PC-3 (cell line): ENCODE measurements around the gene CHST11. TPM values are rescaled to one million over a fixed set of nuclear protein-coding genes. Genes with fewer than 3 reads are reported as not detected.

Experiments used
- ATAC-seq: fragments of 200-7000 bp; cut with Tn5 transposase; 2 replicates; pipeline ENCODE4 v1.9.1; 2020; ENCODE audit warnings: mild to moderate bottlenecking, moderate library complexity
- BruUV-seq: library from RNA; stranded (reverse); fragments of 400-500 nt; replicated peaks from 2 replicates; lab custom pipeline; 2021; lab: Mats Ljungman, UMichigan
- CTCF ChIA-PET: fragments of 300-600 bp; sonication (Branson Sonifier 250); formaldehyde crosslinking; loops from one replicate; lab custom pipeline; 2022; ENCODE audit warnings: antibody characterized with exemption; lab: Charles Lee
- POLR2A ChIA-PET: fragments of 300-600 bp; sonication (Branson Sonifier 250); formaldehyde crosslinking; loops from one replicate; lab custom pipeline; 2022; ENCODE audit warnings: antibody characterized with exemption; ENCODE audit not compliant: unreplicated experiment; lab: Charles Lee
- DNase-seq: peaks from one replicate; pipeline ENCODE4 v3.0.0-alpha.2; 2015
- H2AFZ ChIP-seq: fragments of 300-600 bp; sonication (generic); 2 replicates; pipeline ENCODE4 v1.6.0; 2016; ENCODE audit warnings: antibody characterized with exemption, low read length
- H3F3A ChIP-seq: fragments of 300-600 bp; sonication (generic); one replicate; pipeline ENCODE4 v1.6.0; 2017; ENCODE audit warnings: antibody characterized with exemption, low read length, control low read depth, mild to moderate bottlenecking; ENCODE audit not compliant: unreplicated experiment
- H3K27ac ChIP-seq: fragments of 300-600 bp; sonication (generic); 2 replicates; pipeline ENCODE4 v1.5.1; 2016; ENCODE audit warnings: mild to moderate bottlenecking, low read length
- H3K27me3 ChIP-seq: fragments of 300-600 bp; sonication (generic); 2 replicates; pipeline ENCODE4 v1.6.1; 2016; ENCODE audit warnings: low read length, mixed read lengths
- H3K36me3 ChIP-seq: fragments of 300-600 bp; sonication (generic); 2 replicates; pipeline ENCODE4 v1.6.1; 2016; ENCODE audit warnings: low read depth, mixed run types, low read length, mixed read lengths
- H3K4me1 ChIP-seq: fragments of 300-600 bp; sonication (generic); 2 replicates; pipeline ENCODE4 v1.5.1; 2016; ENCODE audit warnings: low read length; ENCODE audit not compliant: insufficient read depth
- H3K4me2 ChIP-seq: fragments of 300-600 bp; sonication (generic); 2 replicates; pipeline ENCODE4 v1.6.0; 2016; ENCODE audit warnings: low read length
- H3K4me3 ChIP-seq: fragments of 300-600 bp; sonication (generic); 2 replicates; pipeline ENCODE4 v1.5.1; 2016; ENCODE audit warnings: mild to moderate bottlenecking, low read length, mixed read lengths
- H3K79me2 ChIP-seq: fragments of 300-600 bp; sonication (generic); 2 replicates; pipeline ENCODE4 v1.6.1; 2017; ENCODE audit warnings: low read length, mixed read lengths
- H3K9ac ChIP-seq: fragments of 300-600 bp; sonication (generic); 2 replicates; pipeline ENCODE4 v1.6.0; 2016; ENCODE audit warnings: mild to moderate bottlenecking, low read length
- H3K9me2 ChIP-seq: fragments of 300-600 bp; sonication (generic); replicated peaks from 2 replicates; pipeline ENCODE4 v1.6.1; 2016; ENCODE audit warnings: mixed run types, low read length, mixed read lengths
- H3K9me3 ChIP-seq: fragments of 300-600 bp; sonication (generic); 2 replicates; pipeline ENCODE4 v1.6.1; 2016; ENCODE audit warnings: low read length, mixed read lengths
- H4K20me1 ChIP-seq: fragments of 300-600 bp; sonication (generic); 2 replicates; pipeline ENCODE4 v1.6.1; 2016; ENCODE audit warnings: low read length, mixed read lengths
- CTCF ChIP-seq: fragments of 300-600 bp; sonication (generic); conservative IDR thresholded peaks from 2 replicates; pipeline ENCODE4 v1.5.1; 2017; ENCODE audit warnings: antibody characterized with exemption, low read depth, mild to moderate bottlenecking, low read length
- EZH2 ChIP-seq: fragments of 300-600 bp; sonication (generic); IDR thresholded peaks from one replicate; pipeline ENCODE4 v1.6.1; 2017; ENCODE audit warnings: antibody characterized with exemption, mild to moderate bottlenecking, low read length; ENCODE audit not compliant: unreplicated experiment
- EZH2phosphoT487 ChIP-seq: fragments of 300-600 bp; sonication (generic); IDR thresholded peaks from 2 replicates; pipeline ENCODE4 v1.6.1; 2018; ENCODE audit warnings: mild to moderate bottlenecking, antibody characterized with exemption, low read length, borderline replicate concordance
- intact Hi-C: fragments of 100-400 bp; cut with micrococcal nuclease; formaldehyde crosslinking; loops from 2 replicates; pipeline ENCODE4 v1.9.0; 2023
- total RNA-seq: library from RNA; depleted of rRNA; stranded (reverse); fragments of >200 nt; gene quantifications from 2 replicates; pipeline ENCODE4 v1.2.3, GENCODE V29; 2014

The CHST11 gene
- total RNA-seq, 1 experiment from 2014 or later: 53.5 TPM

- no peak overlapping the region for H3K4me3 ChIP-seq
- TF ChIP-seq EZH2phosphoT487 (no peak), EZH2 (no peak), CTCF (no peak)
- H2AFZ ChIP-seq: no peak overlapping the region
- no peaks in the 10 kb centered on the region for H3K9me3 ChIP-seq
- no peak overlapping the region for H3K4me2 ChIP-seq
- no peak overlapping the region for H3K9ac ChIP-seq
- H3K27ac ChIP-seq: no peak overlapping the region
- intact Hi-C loops: loop anchor here (10.0 kb wide), 1 partner anchor 64 kb away; no protein-coding TSS in a partner anchor
- H3K27me3 ChIP-seq: no peaks in the 10 kb centered on the region
- H3K4me1 ChIP-seq: 0 out of 2 replicates have a peak, but pooled peaks cover 4% of the 10 kb centered on the region
- H3K9me2 ChIP-seq: no peaks in the 10 kb centered on the region
- no peaks in the 10 kb centered on the region for H4K20me1 ChIP-seq
- H3F3A ChIP-seq: no peaks in the 10 kb centered on the region
- H3K79me2 ChIP-seq: no peaks in the 10 kb centered on the region
- ChIA-PET POLR2A (no interaction called here), CTCF (no interaction called here)
- no TSS peak for BruUV-seq
- ATAC-seq (no peak), DNase-seq (no peak)
- no peaks in the 10 kb centered on the region for H3K36me3 ChIP-seq
Observed at GRCh38 chr12:104700324-104700723, 243.6 kb downstream of the CHST11 start.

- no peaks in the 10 kb centered on the region for H3F3A ChIP-seq
- no peaks in the 10 kb centered on the region for H3K9me3 ChIP-seq
- BruUV-seq: no TSS peak
- H4K20me1 ChIP-seq: no peaks in the 10 kb centered on the region
- H2AFZ ChIP-seq: no peak overlapping the region
- DNase-seq: no peak
- H3K79me2 ChIP-seq: no peaks in the 10 kb centered on the region
- 0 out of 2 replicates have a peak, but pooled peaks cover 4% of the 10 kb centered on the region for H3K4me1 ChIP-seq
- H3K27me3 ChIP-seq: no peaks in the 10 kb centered on the region
- ChIA-PET POLR2A (no interaction called here), CTCF (no interaction called here)
- no peak overlapping the region for H3K9ac ChIP-seq
- ATAC-seq: no peak
- H3K9me2 ChIP-seq: no peaks in the 10 kb centered on the region
- H3K4me2 ChIP-seq: no peak overlapping the region
- no peak overlapping the region for H3K4me3 ChIP-seq
- TF ChIP-seq EZH2phosphoT487: no peak
- TF ChIP-seq EZH2: no peak
- TF ChIP-seq CTCF: no peak
- no peaks in the 10 kb centered on the region for H3K36me3 ChIP-seq
- no peak overlapping the region for H3K27ac ChIP-seq
- intact Hi-C loops: loop anchor here (10.0 kb wide), 1 partner anchor 64 kb away; no protein-coding TSS in a partner anchor
Observed at GRCh38 chr12:104701301-104701700, 244.6 kb downstream of the CHST11 start.

- Histone ChIP-seq H3K4me1 (0 out of 2 replicates have a peak, but pooled peaks cover 4% of the 10 kb centered on the region), H3K9me3 (no peaks in the 10 kb centered on the region), H2AFZ (no peak overlapping the region), H3F3A (no peaks in the 10 kb centered on the region), H3K9me2 (no peaks in the 10 kb centered on the region), H3K9ac (no peak overlapping the region), H4K20me1 (no peaks in the 10 kb centered on the region), H3K27ac (no peak overlapping the region), H3K27me3 (no peaks in the 10 kb centered on the region), H3K4me2 (no peak overlapping the region), H3K79me2 (no peaks in the 10 kb centered on the region), H3K4me3 (no peak overlapping the region), H3K36me3 (no peaks in the 10 kb centered on the region)
- intact Hi-C loops: loop anchor here (10.0 kb wide), 1 partner anchor 63 kb away; no protein-coding TSS in a partner anchor
- ATAC-seq (no peak), DNase-seq (no peak)
- ChIA-PET CTCF (no interaction called here), POLR2A (no interaction called here)
- no TSS peak for BruUV-seq
- TF ChIP-seq EZH2 (no peak), CTCF (no peak), EZH2phosphoT487 (no peak)
Observed at GRCh38 chr12:104701756-104702155, 245.0 kb downstream of the CHST11 start.
